Measurements from ENCODE around the gene PEPD. TPM values are rescaled to one million over a fixed set of nuclear protein-coding genes. Genes with fewer than 3 reads are reported as not detected.

Gene PEPD
- total RNA-seq, result 10 to 100 TPM; 33.9 to 57.0 (median 45.0) TPM

GRCh38 chr19:33521480-33522370 lies at the start of gene PEPD:
TSS of gene PEPD (minus strand) at chr19:33521791. CDS start at chr19:33521760, 31 bp downstream.
- peak within 1 kb of the TSS; percentile 72 to 99 (median 83) for H3K4me3 ChIP-seq

DNA sequence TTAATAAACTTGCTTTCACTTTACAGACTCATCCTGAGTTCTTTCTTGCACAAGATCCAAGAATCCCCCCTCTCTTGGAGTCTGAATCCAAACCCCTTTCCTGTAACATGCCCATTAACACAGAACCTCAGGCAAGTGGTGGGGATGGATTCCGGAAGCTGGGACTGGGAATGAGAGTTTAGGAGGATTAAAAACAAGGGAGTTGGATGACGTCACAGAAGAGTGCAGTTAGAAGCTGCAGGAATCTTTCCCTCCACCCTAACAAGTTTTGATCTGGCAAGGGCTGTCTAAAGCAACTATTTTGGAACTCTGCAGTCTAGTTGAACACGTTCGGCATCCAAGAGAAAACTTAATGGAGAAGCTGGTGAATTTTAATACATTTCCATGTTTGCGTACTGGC lies 48.2 kb upstream of the PEPD start:
- ATAC-seq (no peak), DNase-seq (no peak)
- Histone ChIP-seq H3K4me1 (no peaks in the 10 kb centered on the region), H3K27ac (no peak overlapping the region), H3K9me3 (no peaks in the 10 kb centered on the region), H3K36me3 (no peaks in the 10 kb centered on the region), H3K4me3 (no peak overlapping the region), H3K27me3 (peaks cover 0 to 14% (median 5%) of the 10 kb centered on the region in 3 donors)
- intact Hi-C loops (cut with DNase I; ENCODE audit: low total_unique reads), result no loop called here
- in situ Hi-C loops (cut with MboI; ENCODE audit: low sequenced_read_pairs in 4 of 4), result no loop called here
- TF ChIP-seq POLR2A (IDR thresholded peaks at IDR 0.05), result no peak
- TF ChIP-seq, protein P1, sequence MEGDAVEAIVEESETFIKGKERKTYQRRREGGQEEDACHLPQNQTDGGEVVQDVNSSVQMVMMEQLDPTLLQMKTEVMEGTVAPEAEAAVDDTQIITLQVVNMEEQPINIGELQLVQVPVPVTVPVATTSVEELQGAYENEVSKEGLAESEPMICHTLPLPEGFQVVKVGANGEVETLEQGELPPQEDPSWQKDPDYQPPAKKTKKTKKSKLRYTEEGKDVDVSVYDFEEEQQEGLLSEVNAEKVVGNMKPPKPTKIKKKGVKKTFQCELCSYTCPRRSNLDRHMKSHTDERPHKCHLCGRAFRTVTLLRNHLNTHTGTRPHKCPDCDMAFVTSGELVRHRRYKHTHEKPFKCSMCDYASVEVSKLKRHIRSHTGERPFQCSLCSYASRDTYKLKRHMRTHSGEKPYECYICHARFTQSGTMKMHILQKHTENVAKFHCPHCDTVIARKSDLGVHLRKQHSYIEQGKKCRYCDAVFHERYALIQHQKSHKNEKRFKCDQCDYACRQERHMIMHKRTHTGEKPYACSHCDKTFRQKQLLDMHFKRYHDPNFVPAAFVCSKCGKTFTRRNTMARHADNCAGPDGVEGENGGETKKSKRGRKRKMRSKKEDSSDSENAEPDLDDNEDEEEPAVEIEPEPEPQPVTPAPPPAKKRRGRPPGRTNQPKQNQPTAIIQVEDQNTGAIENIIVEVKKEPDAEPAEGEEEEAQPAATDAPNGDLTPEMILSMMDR (IDR thresholded peaks at IDR 0.05 in 4 of 5, conservative IDR thresholded peaks at IDR 0.05 in 1 of 5), result no peak

More at GRCh38 chr19:33521480-33522370, at the start of gene PEPD:
- Histone ChIP-seq H3K36me3 (no peaks in the 10 kb centered on the region), H3K9me3 (no peaks in the 10 kb centered on the region), H3K27me3 (no peaks in the 10 kb centered on the region), H3K27ac (peak within 1 kb of the TSS; percentile 66 to 79 (median 78)), H3K4me1 (peaks cover 9 to 18% of the 10 kb centered on the region in 2 donors)
- TF ChIP-seq, protein P1 (IDR thresholded peaks at IDR 0.05 in 4 of 5, conservative IDR thresholded peaks at IDR 0.05 in 1 of 5), result no peak
- TF ChIP-seq POLR2A (IDR thresholded peaks at IDR 0.05), result peak; percentile 78 to 85
- intact Hi-C loops (cut with DNase I; ENCODE audit: low total_unique reads), result loop anchor here (1.0 to 5.0 kb wide), 2 partner anchors 149 to 344 kb away; partner anchors contain the start of gene CEBPG
- ATAC-seq (peak; percentile 97 to 98), DNase-seq (peak; percentile 82 to 87)
- in situ Hi-C loops (cut with MboI; ENCODE audit: low sequenced_read_pairs in 4 of 4), result no loop called here

- intact Hi-C loops (cut with DNase I; ENCODE audit: low total_unique reads), result no loop called here
- H3K27ac ChIP-seq, result no peak overlapping the region
- no peaks in the 10 kb centered on the region for H3K9me3 ChIP-seq
- no peaks in the 10 kb centered on the region for H3K36me3 ChIP-seq
- H3K4me3 ChIP-seq, result no peak overlapping the region
- H3K27me3 ChIP-seq, result peaks cover 0 to 14% (median 4%) of the 10 kb centered on the region in 3 donors
- ATAC-seq (no peak), DNase-seq (no peak)
- in situ Hi-C loops (cut with MboI; ENCODE audit: low sequenced_read_pairs in 4 of 4), result no loop called here
- TF ChIP-seq POLR2A (IDR thresholded peaks at IDR 0.05), result no peak
- TF ChIP-seq, protein P1 (IDR thresholded peaks at IDR 0.05 in 4 of 5, conservative IDR thresholded peaks at IDR 0.05 in 1 of 5), result no peak
- no peaks in the 10 kb centered on the region for H3K4me1 ChIP-seq
These were observed 47.1 kb upstream of the PEPD start for GRCh38 chr19:33568706-33569105.

GRCh38 chr19:33564836-33565338 lies 43.3 kb upstream of the PEPD start:
- H3K4me3 ChIP-seq, result no peak overlapping the region
- TF ChIP-seq, protein P1 (IDR thresholded peaks at IDR 0.05 in 4 of 5, conservative IDR thresholded peaks at IDR 0.05 in 1 of 5), result no peak
- TF ChIP-seq POLR2A (IDR thresholded peaks at IDR 0.05), result no peak
- no peaks in the 10 kb centered on the region for H3K9me3 ChIP-seq
- H3K36me3 ChIP-seq, result no peaks in the 10 kb centered on the region
- H3K27ac ChIP-seq, result no peak overlapping the region
- intact Hi-C loops (cut with DNase I; ENCODE audit: low total_unique reads), result no loop called here
- no peak for ATAC-seq
- H3K27me3 ChIP-seq, result peaks cover 3 to 23% (median 4%) of the 10 kb centered on the region in 3 donors
- in situ Hi-C loops (cut with MboI; ENCODE audit: low sequenced_read_pairs in 4 of 4), result no loop called here
- no peak for DNase-seq
- no peaks in the 10 kb centered on the region for H3K4me1 ChIP-seq
